Esophagus muscularis mucosa (tissue), 4 donors: Measurements from ENCODE around the gene TMEM260. TPM values are rescaled to one million over a fixed set of nuclear protein-coding genes. Genes with fewer than 3 reads are reported as not detected.

Experiments used
- DNase-seq: peaks from one replicate; pipeline ENCODE4 v3.0.0-alpha.2; 2017; ENCODE audit errors: extremely low spot score
- H3K27ac ChIP-seq, 4 donors: fragments of 200-600 bp; sonication (generic); replicated peaks in 1 of 4; 1 replicate in 3 of 4; 2 replicates in 1 of 4; pipeline ENCODE4 v1.5.1; 2016 to 2019; ENCODE audit warnings: mild to moderate bottlenecking in 1 of 4
- H3K27me3 ChIP-seq, 4 donors: fragments of 200-600 bp; sonication (generic); one replicate each; pipeline versions ENCODE4 v1.5.1 to v1.6.0; 2016 to 2019
- H3K36me3 ChIP-seq, 4 donors: fragments of 200-600 bp; sonication (generic); one replicate each; pipeline ENCODE4 v1.5.1; 2016 to 2019
- H3K4me1 ChIP-seq, 4 donors: fragments of 200-600 bp; sonication (generic); one replicate each; pipeline ENCODE4 v1.5.1; 2016 to 2019
- H3K4me3 ChIP-seq, 4 donors: fragments of 200-600 bp; sonication (generic); 1 replicate in 2 of 4; 2 replicates in 2 of 4; pipeline ENCODE4 v1.5.1; 2016 to 2019; ENCODE audit warnings: mild to moderate bottlenecking in 4 of 4, moderate library complexity in 1 of 4
- H3K9me3 ChIP-seq, 4 donors: fragments of 200-600 bp; sonication (generic); 1 replicate in 3 of 4; 2 replicates in 1 of 4; pipeline ENCODE4 v1.5.1; 2016 to 2019
- EP300 ChIP-seq: sonication (generic); formaldehyde crosslinking; IDR thresholded peaks from one replicate; pipeline ENCODE4 v1.6.1; 2017; ENCODE audit warnings: antibody characterized with exemption
- POLR2A ChIP-seq: fragments of 450-650 bp; IDR thresholded peaks from one replicate; pipeline ENCODE4 v1.6.1; 2017; ENCODE audit warnings: antibody characterized with exemption, moderate library complexity, mild to moderate bottlenecking, low read depth
- POLR2AphosphoS5 ChIP-seq, 2 donors: sonication (generic); formaldehyde crosslinking; IDR thresholded peaks; one replicate each; pipeline ENCODE4 v1.6.1; 2017; ENCODE audit warnings: antibody characterized with exemption in 2 of 2
- WGBS: methylation state at CpG from one replicate; pipeline ENCODE4 v1.1.5; 2018; 5-methylcytosine and 5-hydroxymethylcytosine counted together
- intact Hi-C: fragments of 100-400 bp; cut with DNase I; formaldehyde crosslinking; loops from one replicate; pipeline ENCODE4 v1.15.1; 2023
- total RNA-seq, 4 donors: library from RNA; depleted of rRNA; stranded (reverse); fragments of >200 nt; gene quantifications; one replicate each; pipeline versions ENCODE4 v1.1.0 to v1.2.1, GENCODE V29; 2016
- TF ChIP-seq, protein P1 (sequence below), 3 experiments: fragments of 200-600 bp in 2 of 3; fragments of 450-650 bp in 1 of 3; sonication (generic) in 2 of 3; IDR thresholded peaks; one replicate each; pipeline ENCODE4 v1.5.1; 2017 to 2019; ENCODE audit warnings: antibody characterized with exemption in 3 of 3, mild to moderate bottlenecking in 2 of 3, moderate library complexity in 1 of 3

The TMEM260 gene
- 10 to 100 TPM in 3 of 4 donors, 1 to 10 TPM in 1; 5.8 to 15.5 (median 11.7) TPM for total RNA-seq

DNA sequence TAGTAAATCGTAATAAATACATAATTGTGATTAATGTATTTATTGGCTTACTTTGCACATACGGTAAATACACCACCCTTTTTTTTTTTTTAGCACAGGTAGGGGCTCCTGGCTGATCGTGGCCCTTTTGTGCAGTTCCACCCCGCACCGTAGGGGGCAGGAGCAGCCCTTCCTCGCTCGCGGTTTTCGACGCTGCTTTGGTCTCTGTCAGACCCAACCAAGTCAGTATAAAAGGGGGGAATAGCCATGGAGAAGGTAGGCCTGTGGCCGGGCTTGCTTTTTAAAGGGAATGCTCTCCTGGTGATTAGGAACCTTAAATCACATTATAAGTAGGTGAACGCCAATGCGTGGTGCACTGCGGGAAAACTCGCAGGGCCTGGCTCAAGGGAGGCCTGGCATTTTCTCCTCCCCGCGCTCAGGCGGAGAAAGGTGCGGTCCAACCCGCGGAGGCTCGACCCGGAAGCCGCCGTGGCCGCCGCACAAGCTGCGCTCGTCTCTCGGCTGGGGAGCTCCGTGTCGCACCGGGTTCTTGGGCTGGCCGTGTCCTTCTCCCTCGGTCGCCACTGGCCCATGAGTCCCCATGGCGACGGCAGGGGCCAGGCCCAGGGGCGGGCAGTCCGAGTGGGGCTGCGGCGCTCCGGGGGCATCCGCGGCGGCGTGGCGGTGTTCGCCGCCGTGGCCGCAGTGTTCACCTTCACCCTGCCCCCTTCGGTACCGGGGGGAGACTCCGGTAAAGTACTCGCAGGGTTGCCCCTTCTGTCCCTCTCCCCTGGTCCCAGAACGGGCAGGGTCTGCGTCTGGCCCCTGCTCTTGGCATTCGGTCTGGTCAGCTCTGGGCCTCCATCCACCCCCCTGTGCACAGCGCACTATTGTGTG, at the start of gene TMEM260:
Gene TMEM260, plus strand, starts transcription at position 454 of the 876 bp plus-strand sequence. Its CDS starts 117 bp downstream, at position 571.
- DNase-seq = peak; percentile 96
- intact Hi-C loops = no loop called here
- H3K4me1 ChIP-seq = peaks cover 20 to 40% (median 34%) of the 10 kb centered on the region in 4 donors
- no peaks in the 10 kb centered on the region for H3K36me3 ChIP-seq
- WGBS = under 1% methylated on average over 15 of the region's 60 CpGs
- H3K27ac ChIP-seq = peak within 1 kb of the TSS; percentile 79 to 86 (median 82)
- peak within 1 kb of the TSS; percentile 75 to 97 (median 88) for H3K4me3 ChIP-seq
- H3K9me3 ChIP-seq = no peaks in the 10 kb centered on the region
- TF ChIP-seq EP300 (no peak), POLR2A (peak; percentile 18), POLR2AphosphoS5 (IDR thresholded peaks at IDR 0.05) (peak; percentile 70 to 87)
- TF ChIP-seq, protein P1, sequence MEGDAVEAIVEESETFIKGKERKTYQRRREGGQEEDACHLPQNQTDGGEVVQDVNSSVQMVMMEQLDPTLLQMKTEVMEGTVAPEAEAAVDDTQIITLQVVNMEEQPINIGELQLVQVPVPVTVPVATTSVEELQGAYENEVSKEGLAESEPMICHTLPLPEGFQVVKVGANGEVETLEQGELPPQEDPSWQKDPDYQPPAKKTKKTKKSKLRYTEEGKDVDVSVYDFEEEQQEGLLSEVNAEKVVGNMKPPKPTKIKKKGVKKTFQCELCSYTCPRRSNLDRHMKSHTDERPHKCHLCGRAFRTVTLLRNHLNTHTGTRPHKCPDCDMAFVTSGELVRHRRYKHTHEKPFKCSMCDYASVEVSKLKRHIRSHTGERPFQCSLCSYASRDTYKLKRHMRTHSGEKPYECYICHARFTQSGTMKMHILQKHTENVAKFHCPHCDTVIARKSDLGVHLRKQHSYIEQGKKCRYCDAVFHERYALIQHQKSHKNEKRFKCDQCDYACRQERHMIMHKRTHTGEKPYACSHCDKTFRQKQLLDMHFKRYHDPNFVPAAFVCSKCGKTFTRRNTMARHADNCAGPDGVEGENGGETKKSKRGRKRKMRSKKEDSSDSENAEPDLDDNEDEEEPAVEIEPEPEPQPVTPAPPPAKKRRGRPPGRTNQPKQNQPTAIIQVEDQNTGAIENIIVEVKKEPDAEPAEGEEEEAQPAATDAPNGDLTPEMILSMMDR (IDR thresholded peaks at IDR 0.05) = peak; percentile 88 to 94 (median 93)
- H3K27me3 ChIP-seq = no peaks in the 10 kb centered on the region

DNA sequence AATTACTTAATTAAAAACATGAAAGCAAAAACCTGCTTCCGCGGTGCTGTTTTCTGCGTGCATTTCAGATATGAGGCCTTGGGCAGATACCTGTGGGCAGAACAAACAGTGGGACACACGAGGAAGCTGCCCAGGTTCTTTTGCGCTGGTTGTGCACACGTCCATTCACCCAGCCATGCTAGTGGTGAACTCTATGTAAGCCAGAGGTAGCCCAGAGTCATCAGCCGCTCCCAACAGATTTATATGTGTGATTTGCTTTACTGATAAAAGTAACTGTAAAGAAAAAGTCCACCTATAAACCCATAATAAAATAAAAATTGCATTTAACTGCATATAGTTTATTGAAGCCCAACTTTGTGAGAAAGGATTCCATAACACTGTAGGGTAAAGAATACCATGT, 47.1 kb upstream of the TMEM260 start:
- 83% methylated on average over 7 of the region's 7 CpGs for WGBS
- Histone ChIP-seq H3K27ac (no peak overlapping the region), H3K27me3 (peaks cover 0 to 4% (median 0%) of the 10 kb centered on the region in 4 donors), H3K4me3 (no peak overlapping the region), H3K36me3 (no peaks in the 10 kb centered on the region), H3K9me3 (no peaks in the 10 kb centered on the region), H3K4me1 (no peaks in the 10 kb centered on the region)
- DNase-seq = no peak
- TF ChIP-seq POLR2AphosphoS5 (IDR thresholded peaks at IDR 0.05) (no peak), POLR2A (no peak), EP300 (no peak)
- TF ChIP-seq, protein P1 (IDR thresholded peaks at IDR 0.05) = no peak
- intact Hi-C loops = no loop called here

DNA sequence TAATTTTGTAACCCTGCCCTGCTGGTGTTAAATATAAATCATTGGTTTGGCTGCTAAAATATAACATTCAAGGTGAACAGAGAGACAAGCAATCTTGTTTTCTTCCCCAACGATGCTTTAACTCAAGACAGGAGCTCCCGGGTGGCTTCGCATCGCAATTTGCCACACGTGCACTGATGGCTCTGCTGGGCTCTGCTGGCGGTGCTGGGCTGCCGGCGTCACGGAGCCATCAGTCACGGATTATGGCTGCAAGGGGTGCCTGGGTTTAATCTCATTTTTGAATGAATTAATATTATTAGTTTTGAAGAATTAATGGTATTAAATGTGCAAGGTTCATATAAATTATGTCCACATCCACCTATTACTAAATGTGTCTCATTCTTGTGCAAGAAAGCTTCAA, 44.9 kb upstream of the TMEM260 start:
- intact Hi-C loops = no loop called here
- H3K9me3 ChIP-seq = no peaks in the 10 kb centered on the region
- no peak for DNase-seq
- no peaks in the 10 kb centered on the region for H3K4me1 ChIP-seq
- TF ChIP-seq, protein P1 (IDR thresholded peaks at IDR 0.05) = no peak
- TF ChIP-seq POLR2A (no peak), POLR2AphosphoS5 (IDR thresholded peaks at IDR 0.05) (no peak), EP300 (no peak)
- WGBS = 91% methylated on average over 10 of the region's 10 CpGs
- no peak overlapping the region for H3K27ac ChIP-seq
- H3K27me3 ChIP-seq = peaks cover 0 to 4% (median 0%) of the 10 kb centered on the region in 4 donors
- no peaks in the 10 kb centered on the region for H3K36me3 ChIP-seq
- H3K4me3 ChIP-seq = no peak overlapping the region

DNA sequence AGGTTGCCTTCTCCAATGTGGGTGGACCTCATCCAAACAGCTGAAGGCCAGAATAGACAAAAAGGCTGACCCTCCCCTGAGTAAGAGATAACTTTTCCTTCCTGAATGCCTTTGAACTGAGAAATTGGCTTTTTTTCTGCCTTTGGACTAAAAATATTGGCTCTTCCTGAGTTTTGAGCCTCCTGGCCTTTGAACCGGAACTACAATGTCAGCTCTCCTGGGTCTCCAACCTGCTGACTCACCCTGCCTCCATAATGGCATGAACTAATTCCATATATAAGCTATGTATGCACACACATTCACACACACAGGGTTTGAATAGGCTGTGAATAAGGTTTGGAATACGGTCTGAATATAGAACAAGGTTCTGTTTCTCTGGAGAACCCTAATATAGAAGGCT, 39.7 kb upstream of the TMEM260 start:
- H3K27ac ChIP-seq = no peak overlapping the region
- no peaks in the 10 kb centered on the region for H3K27me3 ChIP-seq
- intact Hi-C loops = no loop called here

More for the DNA sequence above, 39.7 kb upstream of the TMEM260 start:
- H3K9me3 ChIP-seq = no peaks in the 10 kb centered on the region
- DNase-seq = no peak
- no peaks in the 10 kb centered on the region for H3K36me3 ChIP-seq
- 94% methylated on average over 2 of the region's 2 CpGs for WGBS
- no peak overlapping the region for H3K4me3 ChIP-seq
- TF ChIP-seq POLR2A (no peak), EP300 (no peak), POLR2AphosphoS5 (IDR thresholded peaks at IDR 0.05) (no peak)
- TF ChIP-seq, protein P1 (IDR thresholded peaks at IDR 0.05) = no peak
- no peaks in the 10 kb centered on the region for H3K4me1 ChIP-seq
